NCI-H1436 treated with DMSO at 0.1 percent for 48 hours (cell line): Measurements from ENCODE around the gene RAG1.

ENCODE experiments used
- DNase-seq: peaks from one replicate; lab custom pipeline; 2025; lab: John Stamatoyannopoulos, UW

Gene RAG1

GRCh38 chr11:36590513-36590912 is 22.7 kb downstream of the RAG1 start:
- DNase-seq, result no peak

DNA sequence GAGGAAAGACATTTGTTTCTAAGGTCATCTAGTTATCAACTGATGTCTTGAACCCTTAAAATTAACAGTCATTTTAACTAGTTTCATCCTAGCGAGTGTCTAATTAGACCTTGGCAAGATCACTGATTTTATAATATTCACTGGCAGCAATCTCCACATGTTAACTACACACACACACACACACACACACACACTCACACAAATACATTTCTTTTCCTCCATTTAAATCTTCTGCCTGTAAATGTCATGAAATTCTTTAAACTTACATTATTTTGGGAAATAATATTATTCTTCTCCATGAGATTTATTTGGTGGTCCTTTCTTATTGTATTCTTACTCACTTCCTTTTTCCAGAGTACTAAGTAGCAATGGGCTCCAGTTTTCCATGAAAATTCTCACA is 23.6 kb downstream of the RAG1 start:
- no peak for DNase-seq

DNA sequence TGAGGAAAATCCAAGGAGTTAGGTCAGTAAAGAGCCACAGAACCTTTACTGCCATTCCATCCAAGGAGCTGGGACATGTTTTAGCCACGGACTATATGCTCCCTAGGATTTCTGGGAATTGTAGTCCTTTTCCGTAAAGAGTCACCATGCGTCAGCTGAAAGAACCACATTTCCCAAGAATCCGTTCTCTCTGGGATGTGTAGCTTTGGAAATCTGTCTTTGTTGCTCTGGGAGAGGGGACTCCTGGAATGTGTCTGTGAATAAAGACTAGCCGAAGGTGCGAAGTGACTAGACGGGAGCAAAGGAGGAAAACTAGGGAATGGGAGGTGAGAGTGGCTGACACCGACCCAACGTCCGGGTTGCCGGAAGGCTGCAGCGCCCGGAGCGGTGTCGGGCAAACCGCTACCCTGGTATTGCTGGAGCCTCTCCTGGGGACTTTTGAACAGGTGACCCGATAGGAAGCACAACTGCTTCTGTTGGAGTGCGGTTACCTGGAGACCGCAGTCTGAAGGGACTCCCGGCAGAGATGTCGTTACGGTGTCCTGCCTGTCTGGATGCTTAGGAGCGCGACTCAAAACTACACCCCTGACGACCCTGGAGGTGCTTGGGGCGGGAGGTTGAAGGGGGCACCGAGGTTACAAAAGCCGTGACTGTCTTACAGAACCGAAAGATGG is 26.6 kb downstream of the RAG1 start, which contains the start of gene IFTAP:
IFTAP (plus strand) TSS at position 187 of the 674 bp plus-strand sequence. CDS start 15,602 bp downstream, outside the sequence.
- DNase-seq, result no peak

- no peak for DNase-seq
Observed at GRCh38 chr11:36596880-36597279, 29.1 kb downstream of the RAG1 start.

DNA sequence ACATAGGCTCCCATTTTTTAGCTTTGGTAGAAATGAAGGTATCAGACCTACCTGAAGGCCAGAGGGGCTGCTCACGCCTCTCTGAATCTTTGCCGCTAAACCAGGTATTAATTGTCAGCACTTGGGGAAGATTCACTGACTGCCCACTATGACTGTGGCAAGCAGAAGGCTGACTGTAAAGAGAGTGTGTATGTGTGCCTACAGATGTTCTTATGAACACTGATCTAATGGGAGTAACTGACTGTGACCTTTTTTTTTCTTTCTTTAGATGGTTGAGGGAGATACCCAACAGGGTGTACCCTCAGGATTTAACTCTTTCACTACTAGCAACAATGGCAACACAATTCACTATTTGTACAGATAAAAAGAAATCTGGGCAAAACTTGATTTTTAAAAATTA is 30.2 kb downstream of the RAG1 start, which contains the start of gene RAG2:
RAG2 (minus strand) TSS at position 186 of the 400 bp plus-strand sequence. CDS start 4,068 bp downstream, outside the sequence.
- no peak for DNase-seq

DNA sequence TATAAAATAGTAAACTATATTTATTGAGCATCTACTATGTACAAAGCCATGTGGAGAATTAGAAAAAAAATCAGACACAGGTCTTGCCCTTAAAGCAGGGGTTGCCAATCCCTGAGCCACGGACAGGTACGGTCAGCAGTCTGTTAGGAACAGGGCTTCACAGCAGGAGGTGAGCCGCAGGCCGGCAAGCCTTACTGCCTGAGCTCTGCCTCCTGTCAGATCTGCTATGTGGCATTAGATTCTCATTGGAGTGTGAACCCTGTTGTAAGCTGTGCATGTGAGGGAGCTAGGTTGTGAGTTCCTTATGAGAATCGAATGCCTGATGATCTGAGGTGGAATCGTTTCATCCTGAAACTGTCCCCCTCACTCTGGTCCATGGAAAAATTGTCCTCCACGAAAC is 32.4 kb downstream of the RAG1 start:
- no peak for DNase-seq

GRCh38 chr11:36601155-36601554 is 33.3 kb downstream of the RAG1 start:
- DNase-seq, result no peak

- no peak for DNase-seq
Observed at GRCh38 chr11:36602135-36602534, 34.3 kb downstream of the RAG1 start.

- no peak for DNase-seq
Observed at GRCh38 chr11:36605221-36606216, 37.7 kb downstream of the RAG1 start.

GRCh38 chr11:36608491-36609199 is 40.8 kb downstream of the RAG1 start:
- no peak for DNase-seq

- DNase-seq, result no peak
Observed at GRCh38 chr11:36609383-36609782, 41.6 kb downstream of the RAG1 start.

DNA sequence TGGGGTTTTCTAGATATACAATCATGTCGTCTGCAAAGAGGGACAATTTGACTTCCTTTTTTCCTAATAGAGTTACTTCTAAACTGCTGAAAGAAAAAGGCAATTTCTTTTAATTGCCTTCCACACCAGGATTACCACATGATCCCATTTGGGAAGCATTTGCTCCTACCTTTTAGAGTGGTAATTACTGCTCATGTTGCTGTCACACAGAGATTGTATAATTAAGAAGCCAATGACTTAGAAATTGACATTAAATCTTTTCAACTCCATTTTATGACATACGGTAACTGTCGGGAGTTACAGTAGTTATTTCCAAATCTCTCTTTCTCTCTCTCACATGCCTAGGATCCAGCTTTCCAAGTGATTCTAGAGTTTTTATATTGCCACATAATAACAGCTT is 48.0 kb downstream of the RAG1 start:
- DNase-seq, result no peak

DNA sequence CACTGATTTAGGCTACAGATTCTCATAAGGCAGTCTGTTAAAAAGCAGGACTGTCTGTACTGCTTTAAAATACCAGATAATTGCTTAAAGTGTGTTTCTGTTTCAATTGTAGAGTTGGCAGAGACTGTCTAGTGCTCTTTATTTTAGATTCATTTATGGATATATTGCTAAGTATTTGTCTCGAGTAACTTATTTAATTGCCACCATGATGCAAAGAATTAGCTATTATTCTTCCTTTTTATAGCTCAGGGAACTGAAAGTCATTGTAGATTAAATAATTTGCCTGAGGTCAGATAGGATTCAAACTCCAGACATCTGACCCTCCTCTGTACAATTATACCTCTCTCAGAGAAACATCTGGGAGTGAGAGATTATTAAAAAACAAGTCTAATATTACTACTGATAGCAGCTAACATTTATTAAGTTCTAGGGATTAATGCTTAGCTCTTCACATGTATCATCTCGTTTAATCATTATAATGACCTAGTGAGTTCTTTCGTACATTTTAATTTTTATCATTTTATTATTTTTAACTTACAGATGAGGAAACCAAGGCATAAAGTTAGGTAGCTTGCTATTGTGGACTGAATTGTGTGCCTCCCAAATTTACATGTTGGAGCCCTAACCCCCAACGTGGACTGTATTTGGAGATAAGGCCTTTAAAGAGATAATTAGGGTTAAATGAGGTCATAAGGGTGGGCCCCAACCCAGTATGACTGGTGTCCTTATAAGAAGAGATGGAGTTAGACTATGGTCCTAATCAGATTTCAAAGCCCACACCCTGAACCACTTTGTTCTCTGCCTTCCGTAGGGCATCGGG is 49.9 kb downstream of the RAG1 start:
- no peak for DNase-seq

GRCh38 chr11:36618363-36619047 is 50.7 kb downstream of the RAG1 start:
- DNase-seq, result no peak

GRCh38 chr11:36619502-36619901 is 51.7 kb downstream of the RAG1 start:
- no peak for DNase-seq

DNA sequence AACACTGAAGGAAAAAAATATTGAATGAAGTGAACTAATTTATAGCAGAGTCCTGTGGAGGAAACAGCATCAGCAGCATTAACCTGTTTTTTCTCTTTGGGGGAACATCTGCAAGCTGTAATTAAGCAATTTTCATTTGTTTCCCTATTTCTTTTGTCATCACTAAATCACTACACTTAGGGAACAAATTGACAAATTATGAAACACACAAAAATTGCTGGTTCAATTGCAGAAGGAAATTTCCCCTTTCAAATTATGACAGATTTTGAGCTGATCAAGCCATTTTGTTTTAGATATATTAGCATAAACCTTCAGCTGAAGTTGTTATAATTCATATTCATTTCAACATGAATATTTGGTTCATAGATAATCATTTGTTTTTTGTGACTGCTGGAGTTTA is 52.4 kb downstream of the RAG1 start:
- no peak for DNase-seq

DNA sequence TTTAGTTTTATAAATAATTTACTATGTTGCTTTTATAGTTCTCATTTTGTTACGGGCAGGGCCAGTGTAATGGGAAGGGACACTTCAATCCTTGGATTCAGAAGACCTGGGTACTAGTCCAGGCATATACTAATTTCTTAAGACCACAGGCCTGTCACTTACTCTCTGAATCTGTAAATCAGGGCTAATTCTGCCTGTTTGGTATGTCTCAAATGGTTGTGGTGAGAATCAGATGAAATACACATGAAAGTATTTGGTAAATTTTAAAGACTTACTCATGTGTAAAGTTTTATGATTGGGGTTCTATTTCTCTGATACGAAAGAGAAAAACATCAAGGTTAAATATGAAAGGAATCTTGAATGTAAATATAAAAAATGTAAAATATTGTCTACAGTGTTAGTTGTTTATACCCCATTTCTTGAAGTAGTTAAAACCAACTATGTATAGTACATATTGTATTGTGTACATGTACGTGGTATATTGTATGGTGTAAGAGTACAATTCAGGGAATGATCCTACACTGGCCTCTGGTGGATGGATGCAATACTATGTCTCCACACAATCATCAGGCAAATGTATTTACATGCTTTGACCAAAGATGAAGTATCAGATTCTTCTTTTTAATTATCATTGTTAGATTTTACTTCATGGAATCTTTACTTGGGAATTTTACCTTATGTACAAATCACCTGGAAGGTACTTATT is 54.8 kb downstream of the RAG1 start:
- no peak for DNase-seq

DNA sequence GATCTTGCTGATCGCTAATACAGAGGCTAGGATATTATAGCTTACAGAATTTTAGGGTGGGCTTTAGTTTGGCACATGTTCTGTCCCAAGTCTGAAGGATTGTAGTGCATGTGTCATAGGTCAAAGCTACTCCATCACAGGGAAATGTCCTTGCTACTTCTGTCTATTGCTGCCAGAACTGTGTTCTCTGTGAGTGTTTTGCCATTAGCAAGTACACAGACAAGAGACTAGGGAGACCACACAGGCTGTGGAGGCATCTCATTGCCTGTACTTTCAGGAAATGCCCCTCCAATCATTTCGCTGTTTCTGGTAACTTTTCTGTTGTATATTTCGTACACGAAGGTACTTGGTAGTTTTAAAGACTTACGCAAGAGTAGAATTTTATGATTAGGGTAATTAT is 55.7 kb downstream of the RAG1 start:
- no peak for DNase-seq

- DNase-seq, result no peak
Observed at GRCh38 chr11:36627006-36627405, 59.2 kb downstream of the RAG1 start.

DNA sequence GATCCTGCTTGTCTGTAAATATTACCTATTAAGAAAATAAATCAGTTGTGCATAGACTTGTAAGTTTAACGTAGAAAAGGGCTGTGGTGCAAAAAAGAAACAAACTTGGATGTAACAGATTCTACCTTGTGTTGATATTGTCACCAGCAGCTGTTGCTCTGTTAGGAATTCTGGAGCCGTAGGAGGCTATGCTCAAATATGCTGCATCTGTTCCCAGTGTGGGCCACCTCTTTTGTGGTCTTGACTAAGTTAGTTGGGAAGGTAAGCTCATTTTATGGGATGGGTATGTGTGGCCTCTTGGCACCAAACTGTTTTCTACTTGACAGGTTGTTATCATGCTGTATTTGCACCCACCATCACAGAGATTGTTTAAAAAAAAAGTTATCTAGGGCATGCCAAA is 59.7 kb downstream of the RAG1 start:
- DNase-seq, result no peak
